ENCODE results near the gene FOCAD.

GRCh38 chr9:20722221-20722620 lies 38.2 kb downstream of the FOCAD start:
- TF ChIP-seq CTCF (IDR thresholded peaks at IDR 0.05): no peak
- no peak for TF ChIP-seq POLR2A (IDR thresholded peaks at IDR 0.05)
